Smooth muscle cell of the brain vasculature (primary cell): ENCODE results near the gene NRBF2.
"Not testable (repeated sequence)": the region's sequence is repeated elsewhere in the genome, so short reads cannot be mapped to it uniquely, and the experiment has no call there.

Experiments
- DNase-seq: peaks from one replicate; pipeline ENCODE4 v3.0.0-alpha.2; 2012; ENCODE audit warnings: low read depth, low spot score

The NRBF2 gene

GRCh38 chr10:63116452-63117072, 16.6 kb upstream of the NRBF2 start:
- DNase-seq: no peak

- no peak for DNase-seq
Measured at GRCh38 chr10:63119041-63119440, 14.1 kb upstream of the NRBF2 start.

- DNase-seq: no peak
Measured at GRCh38 chr10:63120554-63120953, 12.6 kb upstream of the NRBF2 start.

- no peak for DNase-seq
Measured at GRCh38 chr10:63123727-63124362, 9.3 kb upstream of the NRBF2 start.

- DNase-seq: no peak
Measured at GRCh38 chr10:63125459-63125858, 7.7 kb upstream of the NRBF2 start.

GRCh38 chr10:63128443-63128842, 4.7 kb upstream of the NRBF2 start:
- DNase-seq: no peak

GRCh38 chr10:63129888-63130287, 3.2 kb upstream of the NRBF2 start:
- no peak for DNase-seq

GRCh38 chr10:63132651-63133055, 475 bp upstream of the NRBF2 start:
- no peak for DNase-seq

GRCh38 chr10:63133821-63134557, 861 bp downstream of the NRBF2 start:
- no peak for DNase-seq

- DNase-seq: no peak
Measured at GRCh38 chr10:63137306-63137705, 4.2 kb downstream of the NRBF2 start.

GRCh38 chr10:63140077-63140476, 6.9 kb downstream of the NRBF2 start:
- no peak for DNase-seq

GRCh38 chr10:63142136-63142535, 9.0 kb downstream of the NRBF2 start:
- DNase-seq: no peak

GRCh38 chr10:63143987-63144386, 10.9 kb downstream of the NRBF2 start:
- no peak for DNase-seq

- no peak for DNase-seq
Measured at GRCh38 chr10:63145782-63146181, 12.7 kb downstream of the NRBF2 start.

- DNase-seq: no peak
Measured at GRCh38 chr10:63146503-63146902, 13.4 kb downstream of the NRBF2 start.

- DNase-seq: no peak
Measured at GRCh38 chr10:63150745-63151144, 17.6 kb downstream of the NRBF2 start.

GRCh38 chr10:63153868-63154545, 20.9 kb downstream of the NRBF2 start:
- DNase-seq: not testable (repeated sequence)

- no peak for DNase-seq
Measured at GRCh38 chr10:63154546-63155387, 21.6 kb downstream of the NRBF2 start.

GRCh38 chr10:63155388-63156020, 22.4 kb downstream of the NRBF2 start:
- DNase-seq: no peak

- DNase-seq: no peak
Measured at GRCh38 chr10:63156236-63156635, 23.1 kb downstream of the NRBF2 start.
